Left lung (tissue), 10 donors: ENCODE results near the gene SCN10A. TPM values are rescaled to one million over a fixed set of nuclear protein-coding genes. Genes with fewer than 3 reads are reported as not detected.

ENCODE experiments used
- ATAC-seq: fragments of 200-7000 bp; cut with Tn5 transposase; one replicate; pipeline ENCODE4 v1.9.1; 2020; ENCODE audit warnings: moderate library complexity
- DNase-seq, 4 donors: peaks; one replicate each; pipeline ENCODE4 v3.0.0-alpha.2; 2013 to 2020
- H3K27ac ChIP-seq, 2 donors: fragments of 200-600 bp; sonication (generic) in 1 of 2; one replicate each; pipeline versions ENCODE4 v1.5.0 to v1.8.0; 2020 to 2021
- H3K27me3 ChIP-seq, 2 donors: fragments of 200-600 bp; sonication (generic) in 1 of 2; one replicate each; pipeline versions ENCODE4 v1.5.0 to v1.8.0; 2020 to 2021
- H3K36me3 ChIP-seq, 2 donors: fragments of 200-600 bp; sonication (generic) in 1 of 2; one replicate each; pipeline versions ENCODE4 v1.5.0 to v1.8.0; 2020 to 2021
- H3K4me1 ChIP-seq, 2 donors: fragments of 200-600 bp; one replicate each; pipeline ENCODE4 v1.8.0; 2021
- H3K4me3 ChIP-seq, 2 donors: fragments of 200-600 bp; sonication (generic) in 1 of 2; one replicate each; pipeline versions ENCODE4 v1.5.0 to v1.8.0; 2020 to 2021; ENCODE audit warnings: mild to moderate bottlenecking in 1 of 2
- H3K9me3 ChIP-seq, 2 donors: fragments of 200-600 bp; sonication (generic) in 1 of 2; one replicate each; pipeline versions ENCODE4 v1.5.0 to v1.8.0; 2020 to 2021
- intact Hi-C, 2 donors: fragments of 100-400 bp; cut with DNase I; formaldehyde crosslinking; loops; one replicate each; pipeline versions ENCODE4 v1.11.2 to v1.14.2; 2022
- polyA plus RNA-seq, 6 donors: library from polyadenylated mRNA; unstranded; fragments of 120-200 nt; gene quantifications; one replicate each; pipeline ENCODE4 v1.2.1, GENCODE V29; 2013; ENCODE audit not compliant: insufficient read length in 6 of 6
- total RNA-seq, 2 donors: library from RNA; stranded (reverse); fragmentation: NEBNext Ultra II Directional; extraction: Animal tissue kit (Norgen Biotek cat#: 25700); gene quantifications; one replicate each; pipeline ENCODE4 v1.2.1, GENCODE V29; 2021
- TF ChIP-seq, protein P1 (sequence below), 2 donors: fragments of 200-600 bp; sonication (generic) in 1 of 2; IDR thresholded peaks; one replicate each; pipeline versions ENCODE4 v1.5.0 to v1.8.0; 2021; ENCODE audit warnings: antibody characterized with exemption in 2 of 2
- donor health status: DM: no; HTN: yes; CAD: no.
- donor health status: DM: no; HTN: no; CAD: no.

Gene SCN10A
- total and polyA plus RNA-seq, 8 donors, result not detected

DNA sequence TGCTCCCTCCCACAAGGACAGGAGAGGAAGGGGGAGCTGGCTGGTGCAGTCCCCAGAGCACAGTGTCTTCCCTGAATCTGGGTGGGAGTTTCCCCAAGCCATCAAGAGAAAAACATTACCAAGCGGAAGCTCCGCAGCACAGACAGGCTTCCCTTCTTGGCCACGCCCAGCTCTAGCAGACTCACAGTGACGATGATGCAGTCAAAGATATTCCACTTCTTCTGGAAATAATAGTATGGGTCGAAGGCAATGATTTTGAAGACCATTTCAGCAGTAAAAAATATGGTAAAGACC, 76.7 kb downstream of the SCN10A start:
- DNase-seq (no peak), ATAC-seq (no peak)
- Histone ChIP-seq H3K4me3 (no peak overlapping the region), H3K4me1 (no peaks in the 10 kb centered on the region), H3K9me3 (no peaks in the 10 kb centered on the region), H3K36me3 (no peaks in the 10 kb centered on the region), H3K27me3 (no peaks in the 10 kb centered on the region), H3K27ac (no peak overlapping the region)
- TF ChIP-seq, protein P1, sequence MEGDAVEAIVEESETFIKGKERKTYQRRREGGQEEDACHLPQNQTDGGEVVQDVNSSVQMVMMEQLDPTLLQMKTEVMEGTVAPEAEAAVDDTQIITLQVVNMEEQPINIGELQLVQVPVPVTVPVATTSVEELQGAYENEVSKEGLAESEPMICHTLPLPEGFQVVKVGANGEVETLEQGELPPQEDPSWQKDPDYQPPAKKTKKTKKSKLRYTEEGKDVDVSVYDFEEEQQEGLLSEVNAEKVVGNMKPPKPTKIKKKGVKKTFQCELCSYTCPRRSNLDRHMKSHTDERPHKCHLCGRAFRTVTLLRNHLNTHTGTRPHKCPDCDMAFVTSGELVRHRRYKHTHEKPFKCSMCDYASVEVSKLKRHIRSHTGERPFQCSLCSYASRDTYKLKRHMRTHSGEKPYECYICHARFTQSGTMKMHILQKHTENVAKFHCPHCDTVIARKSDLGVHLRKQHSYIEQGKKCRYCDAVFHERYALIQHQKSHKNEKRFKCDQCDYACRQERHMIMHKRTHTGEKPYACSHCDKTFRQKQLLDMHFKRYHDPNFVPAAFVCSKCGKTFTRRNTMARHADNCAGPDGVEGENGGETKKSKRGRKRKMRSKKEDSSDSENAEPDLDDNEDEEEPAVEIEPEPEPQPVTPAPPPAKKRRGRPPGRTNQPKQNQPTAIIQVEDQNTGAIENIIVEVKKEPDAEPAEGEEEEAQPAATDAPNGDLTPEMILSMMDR (IDR thresholded peaks at IDR 0.05), result no peak
- intact Hi-C loops, result no loop called here

DNA sequence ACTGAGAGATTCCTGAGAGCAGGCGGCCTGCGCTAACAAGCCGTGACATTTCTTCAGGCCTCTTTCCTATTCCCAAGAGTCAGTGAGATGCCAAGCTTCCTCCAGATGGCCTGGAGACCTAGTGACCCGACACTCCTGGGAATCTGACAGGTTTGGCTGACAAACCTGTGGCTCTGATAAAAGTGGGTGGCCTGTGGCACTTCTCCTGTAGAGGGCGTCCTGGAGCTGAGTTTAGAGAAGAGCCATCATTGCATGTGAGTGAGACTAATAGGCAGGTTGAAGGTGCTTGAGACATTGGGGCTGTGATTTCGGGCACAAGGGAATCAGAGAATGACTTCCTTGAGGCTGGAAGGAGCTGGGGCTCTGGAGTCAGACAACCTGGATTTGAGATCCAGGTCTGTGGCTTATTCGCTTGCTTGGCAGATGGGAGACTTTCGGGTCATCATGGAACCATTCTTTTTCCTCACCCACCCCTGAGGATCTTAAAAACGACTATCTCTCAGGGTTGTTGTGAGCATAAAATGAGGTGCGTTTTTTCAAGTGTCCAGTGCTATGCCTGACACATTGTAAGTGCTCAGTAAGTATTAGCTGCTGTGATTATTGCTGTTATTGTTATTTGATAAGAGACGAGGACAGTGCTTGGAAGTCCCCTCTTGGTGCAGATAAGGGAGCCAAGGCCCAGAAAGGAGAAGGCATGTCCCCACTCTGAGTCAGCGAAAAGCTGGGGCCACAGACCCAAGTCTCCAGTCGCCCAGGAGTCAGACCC, 77.2 kb downstream of the SCN10A start:
- H3K4me1 ChIP-seq, result no peaks in the 10 kb centered on the region
- DNase-seq (peak in 1 of 4 donors; percentile 4), ATAC-seq (peak; percentile 51)
- TF ChIP-seq, protein P1 (IDR thresholded peaks at IDR 0.05), result no peak
- intact Hi-C loops, result no loop called here
- H3K9me3 ChIP-seq, result no peaks in the 10 kb centered on the region
- no peaks in the 10 kb centered on the region for H3K36me3 ChIP-seq
- no peaks in the 10 kb centered on the region for H3K27me3 ChIP-seq
- H3K27ac ChIP-seq, result no peak overlapping the region
- no peak overlapping the region for H3K4me3 ChIP-seq

DNA sequence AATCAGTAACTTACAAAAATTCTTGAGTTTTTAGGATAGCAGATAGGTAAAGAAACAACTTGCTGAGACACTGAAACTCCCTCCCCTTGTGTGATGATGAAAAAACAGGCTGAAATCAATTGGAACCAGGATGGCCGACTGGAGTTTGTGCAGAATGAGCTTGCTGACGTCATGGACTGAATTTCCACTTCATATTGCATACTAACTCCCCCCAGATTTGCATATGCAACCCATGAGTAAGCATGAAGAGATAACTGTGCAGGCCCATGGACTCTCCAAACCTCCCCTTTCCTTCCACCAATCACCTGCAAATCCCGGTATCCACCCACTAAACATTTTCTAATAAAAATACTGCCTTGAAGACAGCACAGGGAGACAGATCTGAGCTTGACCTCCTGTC, 84.5 kb downstream of the SCN10A start:
- H3K9me3 ChIP-seq, result no peaks in the 10 kb centered on the region
- no peaks in the 10 kb centered on the region for H3K36me3 ChIP-seq
- intact Hi-C loops, result no loop called here
- TF ChIP-seq, protein P1 (IDR thresholded peaks at IDR 0.05), result no peak
- ATAC-seq, result no peak
- H3K27ac ChIP-seq, result no peak overlapping the region
- no peak overlapping the region for H3K4me3 ChIP-seq
- no peak for DNase-seq
- H3K27me3 ChIP-seq, result peaks cover 0 to 5% of the 10 kb centered on the region in 2 donors
- H3K4me1 ChIP-seq, result no peaks in the 10 kb centered on the region

DNA sequence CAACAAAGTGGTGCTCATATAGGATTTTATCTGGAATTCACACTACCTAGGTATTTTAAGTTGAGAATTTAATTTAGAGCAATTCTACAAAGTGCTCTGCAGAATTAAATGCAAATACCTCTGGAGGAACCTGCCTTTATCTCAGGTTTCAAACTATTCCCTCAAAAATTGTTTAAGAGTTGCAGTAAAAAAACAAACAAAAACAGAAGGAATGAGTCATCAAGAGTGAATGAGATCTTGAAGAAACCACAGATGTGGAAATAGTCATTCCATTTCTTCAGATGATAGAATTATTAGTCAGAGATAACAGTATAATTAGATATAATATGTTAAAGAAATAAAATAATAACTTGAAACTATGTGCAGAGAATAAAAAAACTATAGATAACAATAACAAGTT, 85.7 kb downstream of the SCN10A start:
- Histone ChIP-seq H3K4me1 (no peaks in the 10 kb centered on the region), H3K36me3 (no peaks in the 10 kb centered on the region), H3K4me3 (no peak overlapping the region), H3K27me3 (peaks cover 0 to 16% of the 10 kb centered on the region in 2 donors), H3K27ac (no peak overlapping the region), H3K9me3 (no peaks in the 10 kb centered on the region)
- ATAC-seq (no peak), DNase-seq (no peak)
- TF ChIP-seq, protein P1 (IDR thresholded peaks at IDR 0.05), result no peak
- intact Hi-C loops, result no loop called here

DNA sequence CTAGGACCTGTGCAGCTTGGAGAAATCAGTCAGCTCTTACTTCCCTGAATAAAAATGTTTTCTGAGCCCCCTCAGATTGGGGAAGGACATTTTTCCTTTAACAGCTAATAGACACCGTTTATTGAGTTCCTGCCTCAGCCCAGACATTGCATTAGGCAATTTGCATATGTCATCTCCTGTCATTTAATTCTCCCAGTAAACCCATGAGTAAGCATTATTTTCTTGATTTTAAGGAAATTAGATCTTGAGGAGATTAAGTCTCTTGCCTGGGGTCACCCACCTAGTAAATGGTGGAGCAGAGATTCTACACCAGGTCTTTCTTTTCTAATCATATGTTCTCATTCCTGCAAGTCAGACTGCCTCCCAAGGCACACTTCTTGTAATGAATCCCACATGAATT, 88.0 kb downstream of the SCN10A start:
- intact Hi-C loops, result no loop called here

More for the DNA sequence above, 88.0 kb downstream of the SCN10A start:
- H3K4me1 ChIP-seq, result no peaks in the 10 kb centered on the region
- H3K36me3 ChIP-seq, result no peaks in the 10 kb centered on the region
- no peak overlapping the region for H3K27ac ChIP-seq
- DNase-seq (no peak), ATAC-seq (no peak)
- H3K9me3 ChIP-seq, result no peaks in the 10 kb centered on the region
- H3K27me3 ChIP-seq, result peaks cover 0 to 27% of the 10 kb centered on the region in 2 donors
- TF ChIP-seq, protein P1 (IDR thresholded peaks at IDR 0.05), result no peak
- no peak overlapping the region for H3K4me3 ChIP-seq
